Mesenchymal stem cell (in vitro differentiated cells and primary cell): ENCODE data around the gene FAM163B.

ENCODE experiments used
- DNase-seq: peaks from one replicate; pipeline ENCODE4 v3.0.0-alpha.2; 2013
- H2AFZ ChIP-seq: one replicate; pipeline ENCODE4 v1.6.1; 2013; ENCODE audit warnings: low read depth, mild to moderate bottlenecking, control low read depth, inconsistent platforms, low read length, moderate library complexity
- H2AK5ac ChIP-seq: 2 replicates; pipeline ENCODE4 v1.6.1; 2013; ENCODE audit warnings: low read length, moderate library complexity, mild to moderate bottlenecking, inconsistent platforms; ENCODE audit not compliant: severe bottlenecking
- H2BK120ac ChIP-seq: one replicate; pipeline ENCODE4 v1.6.1; 2013; ENCODE audit warnings: low read depth, mild to moderate bottlenecking, inconsistent platforms, low read length, moderate library complexity
- H2BK12ac ChIP-seq, 2 experiments: one replicate each; pipeline ENCODE4 v1.6.1; 2013; ENCODE audit warnings: inconsistent platforms in 2 of 2, low read length in 2 of 2, mild to moderate bottlenecking in 2 of 2, moderate library complexity in 2 of 2, control low read depth in 1 of 2
- H2BK15ac ChIP-seq: one replicate; pipeline ENCODE4 v1.6.1; 2013; ENCODE audit warnings: mild to moderate bottlenecking, low read depth, inconsistent platforms; ENCODE audit not compliant: poor library complexity, severe bottlenecking
- H2BK5ac ChIP-seq: 2 replicates; pipeline ENCODE4 v1.6.1; 2013; ENCODE audit warnings: low read depth, mild to moderate bottlenecking, low read length, control low read depth, inconsistent platforms; ENCODE audit not compliant: poor library complexity, severe bottlenecking
- H3K14ac ChIP-seq, 2 experiments: one replicate each; pipeline ENCODE4 v1.6.1; 2013; ENCODE audit warnings: inconsistent platforms in 2 of 2, low read length in 2 of 2, control low read depth in 1 of 2, mild to moderate bottlenecking in 1 of 2, moderate library complexity in 1 of 2
- H3K18ac ChIP-seq, 2 experiments: one replicate each; pipeline ENCODE4 v1.6.1; 2013; ENCODE audit warnings: inconsistent platforms in 2 of 2, low read length in 2 of 2, control low read depth in 1 of 2, low read depth in 1 of 2, mild to moderate bottlenecking in 1 of 2
- H3K23ac ChIP-seq, 2 experiments: one replicate each; pipeline ENCODE4 v1.6.1; 2013; ENCODE audit warnings: inconsistent platforms in 2 of 2, low read length in 2 of 2, mild to moderate bottlenecking in 2 of 2, moderate library complexity in 2 of 2, control low read depth in 1 of 2
- H3K27ac ChIP-seq: 2 replicates; pipeline ENCODE4 v1.5.1; 2013; ENCODE audit warnings: mild to moderate bottlenecking, moderate library complexity, low read length, control low read depth, inconsistent platforms; ENCODE audit not compliant: poor library complexity, severe bottlenecking
- H3K27me3 ChIP-seq, 2 experiments: 2 replicates each; pipeline versions ENCODE4 v1.6.1 to v1.7.0; 2013; ENCODE audit warnings: low read length in 2 of 2, mild to moderate bottlenecking in 2 of 2, moderate library complexity in 2 of 2, control low read depth in 1 of 2, inconsistent platforms in 1 of 2; ENCODE audit not compliant: control insufficient read depth in 1 of 2, insufficient read depth in 1 of 2
- H3K36me3 ChIP-seq, 2 experiments: 2 replicates each; pipeline versions ENCODE4 v1.6.1 to v1.7.0; 2013; ENCODE audit warnings: low read length in 2 of 2, control low read depth in 1 of 2, inconsistent platforms in 1 of 2, low read depth in 1 of 2, mild to moderate bottlenecking in 1 of 2; ENCODE audit not compliant: insufficient read depth in 2 of 2, control insufficient read depth in 1 of 2
- H3K4ac ChIP-seq, 2 experiments: one replicate each; pipeline ENCODE4 v1.6.1; 2013; ENCODE audit warnings: inconsistent platforms in 2 of 2, low read length in 2 of 2, mild to moderate bottlenecking in 2 of 2, moderate library complexity in 2 of 2, control low read depth in 1 of 2, low read depth in 1 of 2
- H3K4me1 ChIP-seq: 2 replicates; pipeline ENCODE4 v1.6.1; 2013; ENCODE audit warnings: low read depth, low read length, control low read depth; ENCODE audit not compliant: control insufficient read depth, insufficient read depth
- H3K4me2 ChIP-seq: 2 replicates; pipeline ENCODE4 v1.6.1; 2013; ENCODE audit warnings: low read length, mild to moderate bottlenecking, inconsistent platforms; ENCODE audit not compliant: poor library complexity, severe bottlenecking
- H3K4me3 ChIP-seq, 2 experiments: 2 replicates each; pipeline versions ENCODE4 v1.5.1 to v1.7.0; 2013; ENCODE audit warnings: low read length in 2 of 2, mild to moderate bottlenecking in 2 of 2, control low read depth in 1 of 2, low read depth in 1 of 2; ENCODE audit not compliant: insufficient read depth in 1 of 2
- H3K79me1 ChIP-seq: replicated peaks from 2 replicates; pipeline ENCODE4 v1.6.1; 2013; ENCODE audit warnings: mild to moderate bottlenecking, control low read depth, low read length, inconsistent platforms; ENCODE audit not compliant: poor library complexity, severe bottlenecking
- H3K9ac ChIP-seq: 2 replicates; pipeline ENCODE4 v1.7.0; 2013; ENCODE audit warnings: mild to moderate bottlenecking, low read length, moderate library complexity
- H3K9me3 ChIP-seq: 2 replicates; pipeline ENCODE4 v1.7.0; 2013; ENCODE audit warnings: mild to moderate bottlenecking, low read length; ENCODE audit not compliant: control insufficient read depth
- H4K8ac ChIP-seq: one replicate; pipeline ENCODE4 v1.6.1; 2013; ENCODE audit warnings: inconsistent platforms, mild to moderate bottlenecking, low read length, moderate library complexity
- H4K91ac ChIP-seq: one replicate; pipeline ENCODE4 v1.6.1; 2013; ENCODE audit warnings: mild to moderate bottlenecking, low read length, inconsistent platforms
- WGBS: methylation state at CpG from one replicate; pipeline ENCODE4 v1.1.7; 2013; ENCODE audit warnings: mixed read lengths; 5-methylcytosine and 5-hydroxymethylcytosine counted together

Gene FAM163B

DNA sequence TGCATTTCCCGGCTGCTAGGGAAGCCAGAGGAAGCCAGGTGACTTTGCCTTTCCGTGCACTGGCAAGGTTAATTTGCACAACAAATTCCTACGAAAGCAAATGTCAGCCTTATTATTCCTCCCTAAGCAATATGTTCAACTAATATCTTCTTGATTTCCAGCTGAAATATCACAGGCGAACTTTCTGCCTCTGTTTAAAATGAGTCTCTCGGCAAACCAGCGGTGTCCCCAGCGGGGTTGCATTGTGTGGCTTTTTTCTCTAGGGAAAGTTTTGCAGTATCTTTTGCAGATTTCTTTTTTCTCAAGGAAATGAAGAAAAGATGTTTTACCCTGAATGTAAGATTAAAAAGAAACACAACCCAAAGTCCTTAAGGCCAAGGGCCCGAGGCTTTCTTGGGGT, 28.9 kb upstream of the FAM163B start:
- Histone ChIP-seq H3K14ac (no peak overlapping the region), H3K36me3 (no peaks in the 10 kb centered on the region), H3K4me3 (no peak overlapping the region), H4K91ac (no peak overlapping the region), H3K4ac (no peak overlapping the region), H3K79me1 (no peaks in the 10 kb centered on the region), H3K27me3 (peaks cover 65 to 94% of the 10 kb centered on the region in 2 experiments), H3K18ac (no peak overlapping the region), H2BK5ac (no peak overlapping the region), H3K23ac (no peak overlapping the region), H4K8ac (no peak overlapping the region), H2AFZ (no peak overlapping the region), H2BK15ac (no peak overlapping the region), H3K9ac (no peak overlapping the region), H2BK120ac (no peak overlapping the region), H2AK5ac (no peak overlapping the region), H3K4me1 (no peaks in the 10 kb centered on the region), H3K9me3 (no peaks in the 10 kb centered on the region), H2BK12ac (no peak overlapping the region), H3K27ac (no peak overlapping the region), H3K4me2 (no peak overlapping the region)
- no peak for DNase-seq
- 81% methylated on average over 8 of the region's 8 CpGs for WGBS

DNA sequence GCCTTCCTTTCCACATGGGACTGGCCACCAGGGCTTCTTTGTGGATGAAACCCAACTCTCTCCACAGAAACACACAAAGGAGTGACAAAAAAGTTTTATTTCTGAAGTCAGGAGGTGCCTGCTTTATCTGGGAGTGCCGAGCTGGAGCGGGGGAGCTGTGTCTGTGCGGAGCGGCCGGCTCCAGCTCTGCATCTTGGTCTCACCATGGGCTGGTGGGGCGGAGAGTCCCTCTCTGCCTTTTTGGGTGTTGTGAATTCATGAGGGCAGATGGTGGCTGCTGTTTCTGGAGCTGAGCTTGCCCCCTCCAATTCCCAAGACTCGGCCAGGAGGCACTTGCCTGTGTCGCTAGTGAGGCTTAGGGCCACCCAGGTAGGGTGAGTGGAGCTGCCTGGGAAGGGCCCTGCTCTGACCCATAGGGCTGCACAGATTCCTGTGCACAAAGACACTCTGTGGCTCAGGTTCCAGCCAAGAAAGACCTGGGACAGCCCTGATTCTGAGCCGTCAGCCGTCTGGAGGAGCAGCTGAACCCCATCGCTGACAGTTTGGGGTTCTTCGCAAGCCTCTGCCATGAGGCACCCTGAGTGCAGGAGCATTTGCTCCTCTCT, 28.4 kb upstream of the FAM163B start:
- H3K9ac ChIP-seq, result no peak overlapping the region
- no peak overlapping the region for H3K23ac ChIP-seq
- 87% methylated on average over 12 of the region's 12 CpGs for WGBS
- H2AK5ac ChIP-seq, result no peak overlapping the region
- no peaks in the 10 kb centered on the region for H3K4me1 ChIP-seq
- H4K8ac ChIP-seq, result no peak overlapping the region
- no peaks in the 10 kb centered on the region for H3K79me1 ChIP-seq
- H3K4ac ChIP-seq, result no peak overlapping the region
- H3K4me3 ChIP-seq, result no peak overlapping the region
- no peak overlapping the region for H4K91ac ChIP-seq
- no peak overlapping the region for H2BK12ac ChIP-seq
- H3K27ac ChIP-seq, result no peak overlapping the region
- H2BK5ac ChIP-seq, result no peak overlapping the region
- H3K36me3 ChIP-seq, result no peaks in the 10 kb centered on the region
- no peak overlapping the region for H3K14ac ChIP-seq
- no peak overlapping the region for H3K18ac ChIP-seq
- no peak overlapping the region for H2AFZ ChIP-seq
- no peak overlapping the region for H2BK120ac ChIP-seq
- no peak for DNase-seq
- no peak overlapping the region for H3K4me2 ChIP-seq
- H3K9me3 ChIP-seq, result no peaks in the 10 kb centered on the region
- no peak overlapping the region for H2BK15ac ChIP-seq
- peaks cover 68 to 93% of the 10 kb centered on the region in 2 experiments for H3K27me3 ChIP-seq

DNA sequence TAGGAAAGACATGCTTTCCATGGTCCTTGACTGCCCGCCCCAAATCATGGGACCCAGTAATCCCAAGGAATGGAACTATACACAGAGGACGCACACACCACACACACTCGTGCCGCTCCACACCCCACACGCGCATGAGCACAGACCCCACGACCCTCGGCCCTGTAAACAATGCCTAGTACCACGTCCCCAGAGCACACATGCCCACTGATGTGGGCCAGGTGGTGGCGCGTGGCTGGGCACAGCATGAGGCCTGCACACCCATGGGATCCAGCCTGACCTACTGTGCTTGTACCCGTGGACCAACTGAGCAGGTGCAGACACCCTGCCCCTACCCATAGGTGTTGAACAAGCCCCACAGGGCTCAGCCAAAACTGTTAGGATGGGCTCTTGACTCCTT, 27.7 kb upstream of the FAM163B start:
- Histone ChIP-seq H3K18ac (no peak overlapping the region), H3K9me3 (no peaks in the 10 kb centered on the region), H3K4me1 (no peaks in the 10 kb centered on the region), H3K9ac (no peak overlapping the region), H2BK15ac (no peak overlapping the region), H3K27ac (no peak overlapping the region), H2BK5ac (no peak overlapping the region), H3K14ac (peak overlapping the region in 1 of 2 experiments; percentile 21), H3K4ac (no peak overlapping the region), H3K79me1 (no peaks in the 10 kb centered on the region), H2AK5ac (no peak overlapping the region), H2BK12ac (no peak overlapping the region), H4K8ac (no peak overlapping the region), H2BK120ac (no peak overlapping the region), H3K23ac (no peak overlapping the region), H3K4me3 (no peak overlapping the region), H3K4me2 (no peak overlapping the region), H3K27me3 (peaks cover 66 to 93% of the 10 kb centered on the region in 2 experiments), H3K36me3 (no peaks in the 10 kb centered on the region), H2AFZ (no peak overlapping the region), H4K91ac (peak overlapping the region; percentile 54)
- no peak for DNase-seq
- WGBS, result 90% methylated on average over 12 of the region's 12 CpGs

DNA sequence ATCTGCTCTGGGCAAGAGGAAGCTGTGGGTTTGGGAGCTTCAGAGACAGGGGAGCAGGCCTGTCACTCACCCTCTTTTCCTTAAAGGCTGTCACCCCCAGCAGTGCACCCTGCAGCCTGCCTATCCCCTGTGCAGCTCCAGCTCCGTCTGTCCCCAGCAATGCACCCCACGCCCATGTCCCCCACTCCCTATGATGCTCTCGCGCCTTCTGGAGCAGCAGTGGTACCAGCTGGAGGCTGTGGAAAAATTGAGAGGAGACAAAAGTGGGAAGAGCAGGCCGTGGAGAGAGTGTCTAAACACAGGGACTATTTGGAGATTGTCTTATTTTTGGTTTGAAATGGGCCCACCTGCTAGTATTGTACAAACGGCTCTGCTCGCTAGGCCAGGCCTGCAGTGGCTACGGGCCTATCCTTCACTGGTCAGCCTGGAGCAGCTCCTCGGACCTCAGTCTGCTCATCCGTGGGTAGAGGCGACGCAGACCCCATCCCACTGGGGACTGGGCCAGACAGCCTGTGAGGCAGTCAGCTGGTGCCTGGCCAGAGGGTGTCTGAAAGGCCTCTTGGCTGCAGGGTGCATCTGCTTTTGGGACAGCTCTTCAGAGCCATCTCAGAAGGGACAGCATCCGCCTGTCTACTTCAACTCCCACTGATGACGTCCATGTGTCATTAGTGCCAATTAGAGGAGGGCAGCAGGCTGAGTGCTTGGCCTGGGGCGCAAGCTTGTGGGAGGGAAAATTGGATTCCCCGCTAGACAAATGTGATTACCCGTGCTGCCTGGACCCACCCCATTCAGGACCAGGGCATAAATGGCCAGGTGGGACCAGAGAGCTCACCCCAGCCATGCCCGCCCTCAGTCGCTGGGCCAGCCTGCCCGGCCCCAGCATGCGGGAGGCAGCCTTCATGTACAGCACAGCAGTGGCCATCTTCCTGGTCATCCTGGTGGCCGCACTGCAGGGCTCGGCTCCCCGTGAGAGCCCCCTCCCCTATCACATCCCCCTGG, 26.6 kb upstream of the FAM163B start, which contains the start of gene DBH:
TSS of gene DBH (plus strand) at position 831 of the 999 bp plus-strand sequence. CDS start at position 840, 9 bp downstream.
- Histone ChIP-seq H3K27me3 (peaks cover 66 to 94% of the 10 kb centered on the region in 2 experiments), H2BK12ac (no peak within 1 kb of the TSS), H2BK15ac (no peak within 1 kb of the TSS), H2BK5ac (no peak within 1 kb of the TSS), H3K9me3 (no peaks in the 10 kb centered on the region), H4K8ac (no peak within 1 kb of the TSS), H3K18ac (no peak within 1 kb of the TSS), H3K27ac (no peak within 1 kb of the TSS), H3K4me3 (no peak within 1 kb of the TSS), H3K4me2 (no peak within 1 kb of the TSS), H4K91ac (peak within 1 kb of the TSS; percentile 54), H3K36me3 (no peaks in the 10 kb centered on the region), H3K14ac (peak within 1 kb of the TSS in 1 of 2 experiments; percentile 21), H3K79me1 (no peaks in the 10 kb centered on the region), H2AFZ (no peak within 1 kb of the TSS), H2BK120ac (no peak within 1 kb of the TSS), H3K23ac (no peak within 1 kb of the TSS), H2AK5ac (no peak within 1 kb of the TSS), H3K4me1 (no peaks in the 10 kb centered on the region), H3K4ac (no peak within 1 kb of the TSS), H3K9ac (no peak within 1 kb of the TSS)
- 90% methylated on average over 23 of the region's 24 CpGs for WGBS
- DNase-seq, result no peak
